GDM1 (cell line): Measurements from ENCODE around the gene CASK.
"Not testable (repeated sequence)": the region's sequence is repeated elsewhere in the genome, so short reads cannot be mapped to it uniquely, and the experiment has no call there.

Experiments used
- DNase-seq: peaks from one replicate; lab custom pipeline; 2025; lab: John Stamatoyannopoulos, UW

Gene CASK

GRCh38 chrX:41689711-41690110 lies 233.6 kb downstream of the CASK start:
- DNase-seq, result no peak

DNA sequence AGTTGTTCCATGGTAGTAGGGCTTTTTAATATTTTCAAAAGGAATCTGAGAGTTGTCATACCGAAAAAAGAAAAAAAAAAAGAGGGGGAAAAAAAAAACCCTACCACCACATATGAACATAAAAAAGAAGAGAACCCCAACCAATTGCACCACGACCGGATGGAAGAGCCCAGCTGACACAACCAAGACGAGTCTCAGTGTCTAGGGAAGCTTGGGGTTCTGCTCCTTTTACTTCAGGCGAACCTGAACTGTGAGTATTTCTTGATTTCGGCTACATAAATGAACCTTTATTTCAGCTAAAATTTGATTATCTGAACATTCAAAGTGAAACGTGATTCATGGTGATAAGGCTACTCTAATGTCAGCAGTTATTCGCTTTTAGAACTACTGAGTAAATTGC lies 234.5 kb downstream of the CASK start, which contains the start of gene GPR34:
GPR34 (plus strand) TSS at position 139 of the 400 bp plus-strand sequence. CDS start 6,661 bp downstream, outside the sequence.
- no peak for DNase-seq

DNA sequence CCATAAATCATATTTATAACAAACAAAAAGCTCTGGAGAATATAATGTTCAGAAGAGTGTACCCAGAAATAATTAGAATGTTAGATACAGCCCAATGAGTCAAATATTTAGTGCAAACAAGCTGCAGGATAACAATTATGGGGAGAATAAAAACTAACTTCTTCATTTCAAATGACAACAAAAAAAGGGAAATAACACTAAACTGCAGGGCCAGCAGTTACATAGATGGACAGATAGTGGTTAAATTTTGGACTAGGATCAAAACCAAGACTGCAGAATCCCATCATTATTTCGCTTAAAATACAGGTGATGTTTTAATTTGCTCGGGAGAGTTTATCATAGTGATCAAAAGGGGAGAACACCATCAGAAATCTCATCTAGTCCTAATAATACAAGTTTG lies 235.2 kb downstream of the CASK start:
- no peak for DNase-seq

DNA sequence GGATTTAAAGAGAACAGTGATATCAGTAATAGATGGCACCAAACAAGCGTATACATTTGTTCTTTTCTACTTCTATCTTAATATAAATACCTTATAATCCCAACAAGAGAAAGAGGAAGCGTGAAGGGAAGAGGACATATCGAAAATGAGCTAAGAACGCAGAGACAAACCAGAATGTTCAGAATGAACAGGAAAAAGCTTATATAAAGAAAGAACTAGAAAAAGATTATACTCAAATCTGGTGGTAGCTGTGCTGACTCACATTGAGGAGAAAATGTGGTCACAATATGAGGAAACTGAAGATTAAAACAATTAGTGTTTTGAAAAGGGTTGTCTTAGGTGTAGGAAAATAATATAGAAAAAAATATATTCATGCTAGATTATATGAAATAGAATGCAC lies 236.6 kb downstream of the CASK start:
- DNase-seq, result no peak

DNA sequence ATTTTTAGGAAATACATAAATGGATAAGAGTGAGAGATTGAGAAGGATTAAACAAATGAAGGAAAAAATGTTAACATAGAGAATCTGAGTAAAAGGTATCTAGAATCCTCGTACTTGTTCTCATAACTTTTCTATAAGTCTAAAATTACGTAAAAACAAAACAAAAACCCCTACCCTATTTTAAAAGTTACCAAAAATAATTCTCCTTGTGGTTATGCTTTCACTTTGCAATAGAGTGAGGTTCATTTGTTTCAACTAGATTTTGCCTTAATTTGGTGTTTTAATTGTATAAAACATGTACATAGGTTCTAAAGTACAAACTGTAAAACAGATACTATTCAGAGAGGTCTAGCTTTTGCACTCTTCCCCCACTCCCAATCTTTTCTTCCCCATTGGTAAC lies 238.4 kb downstream of the CASK start:
- no peak for DNase-seq

GRCh38 chrX:41684138-41684537 lies 239.2 kb downstream of the CASK start:
- no peak for DNase-seq

DNA sequence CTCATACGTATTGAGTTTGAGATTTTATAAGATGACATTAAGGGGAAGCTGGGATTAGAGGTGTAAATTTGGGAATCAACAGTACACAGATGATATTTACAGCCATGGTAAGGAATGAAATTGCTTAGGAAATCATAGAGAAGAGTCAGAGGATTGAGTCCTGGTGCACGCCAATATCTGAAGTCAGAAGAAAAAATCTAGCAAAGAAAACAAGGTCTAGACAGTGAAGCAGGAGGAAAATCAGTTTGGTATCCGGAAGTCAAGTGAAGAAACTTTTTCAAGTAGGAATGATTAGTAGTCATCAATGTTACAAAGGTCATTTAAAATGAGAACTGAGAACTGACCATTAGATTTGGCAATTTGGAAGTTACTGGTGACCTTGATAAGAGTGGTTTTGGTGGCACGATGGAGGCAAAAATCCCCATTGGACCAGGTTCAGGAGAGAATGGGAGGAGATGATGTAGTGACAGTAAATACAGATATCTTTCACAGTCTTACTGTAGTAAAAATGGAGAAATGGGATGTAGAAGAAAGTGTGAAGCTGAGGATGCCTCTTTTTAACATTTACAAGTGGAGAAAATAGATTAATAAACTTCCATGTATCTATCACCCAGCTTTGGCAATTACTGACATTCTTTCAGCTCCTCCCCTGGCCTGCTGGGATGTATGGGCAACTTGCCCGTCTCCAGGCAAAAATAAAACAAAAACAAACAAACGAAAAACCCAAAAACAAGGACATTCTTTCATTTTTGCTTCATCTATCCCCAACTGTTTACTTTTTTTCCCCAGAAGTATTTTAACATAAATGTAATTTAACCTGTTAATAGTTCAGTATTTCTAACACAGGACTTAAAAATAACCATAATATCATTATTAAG lies 245.9 kb downstream of the CASK start:
- no peak for DNase-seq

DNA sequence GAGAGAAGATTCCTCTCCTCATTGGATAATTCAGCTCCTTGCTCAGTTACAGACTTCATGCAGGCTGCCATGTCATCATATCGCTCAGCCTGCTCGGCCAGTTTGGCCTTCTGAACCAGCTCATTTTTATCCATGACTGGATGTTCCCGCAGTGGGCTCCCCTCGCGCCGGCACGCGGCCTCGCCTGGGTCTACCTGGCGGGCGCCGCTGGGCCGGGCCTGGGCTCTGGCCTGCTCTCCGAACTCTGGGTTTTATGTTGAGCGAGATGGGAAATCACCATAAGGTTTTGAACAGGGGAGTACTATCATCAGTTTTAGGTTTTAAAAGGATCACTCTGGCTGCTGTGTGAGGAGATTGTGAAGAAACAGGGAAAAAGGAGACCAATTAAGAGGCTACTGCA lies 247.0 kb downstream of the CASK start:
- not testable (repeated sequence) for DNase-seq

DNA sequence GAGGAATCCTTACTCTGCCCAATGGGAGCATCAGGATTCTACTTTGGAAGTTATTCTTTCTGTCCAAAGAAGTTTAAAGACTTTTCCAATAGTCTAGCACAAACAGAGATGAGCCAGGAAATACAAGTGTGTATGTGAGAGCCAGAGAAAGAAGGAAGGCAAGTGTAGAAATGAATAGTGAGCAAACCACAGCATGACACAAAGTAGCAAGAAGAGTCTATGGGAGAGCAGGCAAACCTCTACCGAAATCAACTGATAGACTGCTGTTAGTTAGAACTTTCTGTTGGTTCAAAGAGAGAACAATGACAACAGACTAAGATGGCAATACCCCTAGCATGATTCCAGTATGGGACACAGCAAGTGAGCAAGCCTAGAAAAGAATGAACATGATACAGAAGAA lies 250.7 kb downstream of the CASK start:
- DNase-seq, result no peak

DNA sequence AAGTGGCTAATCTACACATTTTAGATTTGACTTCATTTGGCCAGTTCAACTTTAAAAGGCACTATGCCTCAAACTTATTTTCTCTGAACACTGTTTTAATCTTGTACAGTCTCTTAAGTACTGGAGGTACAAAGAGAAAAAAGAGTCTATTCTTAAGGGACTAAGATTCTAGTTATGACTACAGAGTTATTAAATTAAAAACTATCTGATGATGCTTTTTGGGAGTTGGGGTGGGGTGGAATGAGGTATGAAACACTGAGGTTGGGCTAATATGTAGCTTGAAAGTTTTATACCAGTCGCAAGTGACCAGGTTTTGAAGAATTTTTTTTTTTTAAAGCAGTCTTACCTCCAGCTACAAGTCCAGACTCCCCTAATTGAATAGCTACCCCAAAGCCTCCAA lies 252.3 kb downstream of the CASK start:
- DNase-seq, result no peak

GRCh38 chrX:41670112-41670511 lies 253.2 kb downstream of the CASK start:
- no peak for DNase-seq

DNA sequence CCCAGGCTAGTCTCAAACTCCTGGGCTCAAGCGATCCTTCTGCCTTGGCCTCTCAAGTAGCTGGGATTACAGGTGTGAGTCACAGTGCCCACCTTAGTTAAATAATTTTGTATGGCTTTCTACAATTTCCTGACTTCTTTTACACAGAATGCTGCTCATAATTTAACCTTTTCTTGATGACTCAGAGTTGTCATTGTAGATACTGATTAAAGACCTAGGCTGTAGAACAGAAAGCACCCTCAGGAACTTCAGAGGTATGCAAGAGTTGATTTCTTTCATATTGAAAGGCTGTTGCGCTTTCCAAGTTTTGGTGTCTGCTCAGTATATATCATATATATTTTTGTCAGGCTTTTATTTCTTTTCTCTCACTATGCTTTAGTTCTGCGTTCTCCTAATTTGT lies 255.7 kb downstream of the CASK start:
- no peak for DNase-seq

- no peak for DNase-seq
Observed at GRCh38 chrX:41666251-41666650, 257.1 kb downstream of the CASK start.

DNA sequence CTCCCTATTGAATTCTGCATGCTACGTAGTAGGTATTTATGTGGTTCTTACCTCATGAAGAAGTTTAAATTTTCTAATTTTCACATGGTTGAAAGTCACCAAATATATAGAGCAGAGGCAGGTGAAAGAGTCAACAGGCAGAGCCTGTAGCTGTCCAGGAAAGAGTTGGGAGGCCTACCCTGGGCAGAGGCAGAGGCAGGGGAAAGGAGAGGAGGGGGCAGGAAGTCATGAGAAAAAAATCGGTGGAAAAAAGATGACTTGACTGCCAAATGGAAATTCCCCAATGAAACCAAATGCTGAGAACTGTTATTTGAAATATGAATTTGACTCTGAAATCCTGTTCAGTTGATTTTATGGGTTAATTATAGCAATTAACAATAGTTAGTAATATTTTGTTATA lies 257.7 kb downstream of the CASK start:
- no peak for DNase-seq

DNA sequence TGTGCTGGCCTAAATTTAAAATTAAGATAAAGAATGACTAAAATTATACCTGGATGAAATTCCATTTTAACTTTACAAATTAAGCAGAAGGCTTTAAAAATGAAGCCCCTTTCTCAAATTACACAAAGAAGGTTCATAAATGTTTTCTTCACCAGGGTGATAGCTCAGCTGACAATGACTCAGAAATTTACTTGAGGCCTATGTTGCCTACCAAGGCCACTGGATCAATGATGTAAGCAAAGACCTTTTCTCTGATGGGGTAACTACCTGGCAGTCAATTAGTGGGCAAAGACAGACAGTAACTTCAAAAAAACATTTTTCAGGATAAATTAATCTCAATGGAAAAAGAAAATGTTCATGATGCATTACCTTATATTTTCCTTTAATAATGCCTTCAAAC lies 258.4 kb downstream of the CASK start:
- DNase-seq, result no peak

GRCh38 chrX:41664375-41664901 lies 258.9 kb downstream of the CASK start:
- DNase-seq, result no peak

DNA sequence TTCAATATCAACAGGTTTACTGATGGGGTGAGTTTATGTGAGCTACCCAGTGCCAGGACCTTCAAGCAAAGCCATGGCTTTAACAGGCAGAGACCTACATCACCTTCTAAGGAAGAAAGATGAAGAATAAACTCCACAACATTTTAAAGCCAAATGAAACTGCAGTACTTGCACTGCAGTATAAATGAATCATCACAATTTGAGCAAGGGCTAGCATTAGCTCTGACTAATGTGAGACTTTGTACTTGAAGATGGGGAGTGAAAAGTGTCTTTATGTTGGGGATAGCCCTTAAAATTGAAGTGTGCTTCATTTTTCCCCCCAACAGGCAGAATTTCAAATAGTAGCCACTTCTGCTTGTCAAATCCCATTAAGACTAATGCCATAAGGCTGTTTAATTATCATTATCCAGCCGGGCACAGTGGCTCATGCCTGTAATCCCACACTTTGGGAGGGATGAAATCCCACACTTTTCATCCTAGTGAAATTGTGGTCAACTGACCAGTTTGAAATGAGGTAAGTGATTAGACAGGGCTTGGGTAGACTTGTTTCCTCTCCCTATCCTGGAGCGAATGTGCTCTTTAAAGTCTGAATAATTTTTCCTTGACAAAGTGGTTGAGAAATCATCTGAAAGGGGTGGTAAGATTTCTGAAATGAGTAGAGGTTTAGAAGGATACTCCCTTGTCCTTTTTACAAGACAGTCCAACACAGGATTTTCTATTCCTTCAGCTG lies 261.8 kb downstream of the CASK start:
- no peak for DNase-seq

- no peak for DNase-seq
Observed at GRCh38 chrX:41655631-41656030, 267.7 kb downstream of the CASK start.

DNA sequence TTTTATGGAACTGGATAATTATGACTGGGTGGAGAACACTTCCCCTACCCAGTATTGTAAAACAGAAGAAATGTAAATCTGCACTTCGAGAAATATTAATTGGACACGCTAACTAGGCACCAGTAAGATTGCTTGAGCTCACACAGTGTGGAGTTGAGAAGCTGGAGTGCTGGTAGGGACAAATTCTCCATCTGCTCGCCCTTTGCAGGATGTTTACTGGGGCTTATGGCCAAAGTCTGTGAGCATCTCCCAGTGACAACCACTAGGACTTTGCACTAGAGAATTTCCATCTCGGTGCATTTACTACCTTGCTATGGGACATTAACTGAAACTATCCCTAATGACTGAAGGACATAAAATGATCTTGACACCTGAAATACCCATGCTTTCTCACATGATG lies 268.3 kb downstream of the CASK start:
- no peak for DNase-seq

DNA sequence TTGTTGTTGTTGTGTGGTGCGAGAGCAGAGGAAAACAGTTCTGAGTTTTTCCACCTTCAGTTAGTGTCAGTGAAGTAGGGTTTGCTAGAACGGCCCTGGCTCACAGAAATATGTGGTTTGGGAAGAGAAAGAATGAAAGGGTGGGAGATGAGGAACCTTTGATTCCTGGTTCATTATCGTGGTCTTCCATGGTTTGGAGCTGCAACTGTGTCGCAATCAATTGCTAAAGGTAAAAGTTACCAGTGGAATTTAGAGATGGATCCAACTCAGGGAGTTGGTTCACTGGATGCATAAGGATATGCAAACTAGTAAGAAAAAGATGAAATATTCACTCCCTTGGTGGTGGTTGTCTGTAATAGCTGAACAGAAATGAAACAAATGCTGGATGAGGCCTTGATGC lies 270.2 kb downstream of the CASK start:
- DNase-seq, result no peak

DNA sequence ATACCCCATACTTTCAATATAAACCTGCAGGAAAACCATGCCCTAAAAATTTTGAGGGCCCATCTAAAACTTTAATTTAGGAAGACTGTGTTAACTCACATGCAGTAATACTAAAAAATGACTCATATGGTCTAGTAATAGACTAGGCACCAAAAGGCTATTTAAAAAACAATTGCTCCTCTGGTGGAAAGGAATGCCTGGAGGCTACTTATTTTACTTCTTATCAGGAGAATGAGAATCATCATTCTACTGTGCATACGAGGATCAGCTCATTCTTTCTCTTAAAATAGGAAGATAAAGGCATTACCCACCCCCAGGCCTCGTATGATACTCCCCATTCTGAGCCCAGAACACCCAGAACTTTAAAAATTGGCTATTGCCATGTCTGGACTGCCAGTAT lies 277.2 kb downstream of the CASK start:
- not testable (repeated sequence) for DNase-seq

DNA sequence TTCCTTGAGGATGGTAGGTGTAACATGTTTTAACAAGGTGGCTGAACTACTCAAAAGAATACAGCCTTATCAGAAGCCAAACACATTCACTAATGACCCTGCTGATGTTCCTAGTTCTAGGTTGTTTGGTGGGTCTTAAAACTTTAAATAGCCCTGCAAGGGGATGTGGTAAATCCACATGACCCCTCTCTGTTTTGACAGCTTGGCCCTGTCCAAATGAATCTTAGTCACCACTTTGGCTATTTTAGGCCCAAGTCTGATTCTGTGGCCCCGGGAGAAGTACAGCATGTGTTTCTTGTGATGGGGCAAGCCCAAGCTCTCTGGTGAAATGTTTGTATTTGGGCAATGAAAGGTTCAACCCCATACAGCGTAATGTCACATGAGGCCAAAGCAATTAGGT lies 289.1 kb downstream of the CASK start:
- DNase-seq, result peak; percentile 81

- no peak for DNase-seq
Observed at GRCh38 chrX:41630091-41630490, 293.3 kb downstream of the CASK start.
